HepG2 (cell line): Measurements from ENCODE around the gene PIP5K1A. TPM values are rescaled to one million over a fixed set of nuclear protein-coding genes. Genes with fewer than 3 reads are reported as not detected.

Experiments used
- ATAC-seq: fragments of 200-7000 bp; cut with Tn5 transposase; 3 replicates; pipeline ENCODE4 v1.9.1; 2020; ENCODE audit warnings: mild to moderate bottlenecking, moderate library complexity
- BruUV-seq: library from RNA; stranded (reverse); fragments of 400-500 nt; replicated peaks from 2 replicates; lab custom pipeline; 2021; lab: Mats Ljungman, UMichigan
- CTCF ChIA-PET: fragments of 300-600 bp; formaldehyde crosslinking; extraction: SDS; loops from one replicate; lab custom pipeline; 2021; ENCODE audit warnings: low total read pairs, inconsistent platforms, low intra/inter-chr PET ratio; lab: Yijun Ruan, JAX
- POLR2A ChIA-PET: fragments of 350-600 bp; sonication (Branson Sonifier 250); formaldehyde crosslinking; loops from one replicate; lab custom pipeline; 2020; ENCODE audit warnings: antibody characterized with exemption, inconsistent platforms; lab: Yijun Ruan, JAX
- DNase-seq: peaks from one replicate; pipeline ENCODE4 v3.0.0-alpha.2; 2015; ENCODE audit warnings: low spot score
- FAIRE-seq: peaks from 3 replicates; lab custom pipeline; 2011; peaks lifted over from hg19 to GRCh38; lab: Jason Lieb, UNC
- H2AFZ ChIP-seq: one replicate; pipeline ENCODE4 v1.6.1; 2011; ENCODE audit warnings: low read length, inconsistent platforms
- H3K27ac ChIP-seq: fragments of 300-600 bp; 3 replicates; pipeline ENCODE4 v1.8.0; 2011; ENCODE audit warnings: mixed run types, mild to moderate bottlenecking, mixed read lengths, low read length, inconsistent platforms; ENCODE audit not compliant: insufficient read depth; ENCODE audit errors: extremely low read length
- H3K27me3 ChIP-seq, 2 experiments: fragments of 200-600 bp in 1 of 2; 2 replicates in 1 of 2; 3 replicates in 1 of 2; pipeline versions ENCODE4 v1.6.0 to v1.8.0; 2011; ENCODE audit warnings: low read length in 2 of 2, mild to moderate bottlenecking in 2 of 2, moderate library complexity in 2 of 2, inconsistent platforms in 1 of 2; ENCODE audit not compliant: insufficient read depth in 2 of 2, control insufficient read depth in 1 of 2
- H3K36me3 ChIP-seq, 2 experiments: fragments of 200-600 bp in 1 of 2; replicated peaks in 1 of 2; 2 replicates in 1 of 2; 3 replicates in 1 of 2; pipeline versions ENCODE4 v1.5.1 to v1.8.0; 2011; ENCODE audit warnings: low read length in 2 of 2, inconsistent platforms in 1 of 2; ENCODE audit not compliant: insufficient read depth in 2 of 2, control insufficient read depth in 1 of 2
- H3K4me1 ChIP-seq: 2 replicates; pipeline ENCODE4 v1.5.1; 2012; ENCODE audit warnings: low read length, inconsistent platforms; ENCODE audit not compliant: insufficient read depth
- H3K4me2 ChIP-seq: 2 replicates; pipeline ENCODE4 v1.6.0; 2011; ENCODE audit warnings: low read depth, low read length, inconsistent platforms
- H3K4me3 ChIP-seq, 3 experiments: fragments of 200-600 bp in 1 of 3; sonication (generic), shearing (Covaris generic) in 1 of 3; replicated peaks in 1 of 3; 2 replicates each; pipeline ENCODE4 v1.5.1; 2011 to 2016; ENCODE audit warnings: low read length in 3 of 3, inconsistent platforms in 2 of 3, low read depth in 2 of 3, mild to moderate bottlenecking in 2 of 3, control low read depth in 1 of 3, mixed read lengths in 1 of 3; ENCODE audit not compliant: insufficient read depth in 1 of 3
- H3K79me2 ChIP-seq: one replicate; pipeline ENCODE4 v1.6.1; 2011; ENCODE audit warnings: low read length, inconsistent platforms; ENCODE audit not compliant: insufficient read depth
- H3K9ac ChIP-seq: 2 replicates; pipeline ENCODE4 v1.6.0; 2011; ENCODE audit warnings: mild to moderate bottlenecking, low read depth, low read length, inconsistent platforms; ENCODE audit not compliant: insufficient read depth
- H3K9me3 ChIP-seq: 2 replicates; pipeline ENCODE4 v1.5.1; 2012; ENCODE audit warnings: mild to moderate bottlenecking, low read length
- H4K20me1 ChIP-seq: 2 replicates; pipeline ENCODE4 v1.6.0; 2011; ENCODE audit warnings: inconsistent platforms, mild to moderate bottlenecking, low read length, moderate library complexity; ENCODE audit not compliant: insufficient read depth
- ARNTL ChIP-seq: sonication (generic); formaldehyde crosslinking; IDR thresholded peaks from 2 replicates; pipeline ENCODE4 v1.4.0; 2020; ENCODE audit warnings: mild to moderate bottlenecking, missing genetic modification reagents
- BHLHE40 ChIP-seq: IDR thresholded peaks from 2 replicates; pipeline ENCODE4 v1.6.1; 2011; ENCODE audit warnings: low read length, improper control_type of control experiment
- DNMT3B ChIP-seq: conservative IDR thresholded peaks from 2 replicates; pipeline ENCODE4 v1.6.1; 2016; ENCODE audit warnings: missing biosample characterization, control low read depth
- FIP1L1 ChIP-seq: fragments of 200-400 bp; formaldehyde crosslinking; IDR thresholded peaks from 2 replicates; pipeline ENCODE4 v1.6.1; 2018; ENCODE audit warnings: low read depth, mild to moderate bottlenecking, low read length, moderate library complexity, borderline replicate concordance; ENCODE audit not compliant: insufficient read depth
- FOXM1 ChIP-seq: sonication (generic); formaldehyde crosslinking; IDR thresholded peaks from 2 replicates; pipeline ENCODE4 v1.5.0; 2020; ENCODE audit warnings: missing genetic modification reagents
- HOXD1 ChIP-seq: sonication (generic); formaldehyde crosslinking; IDR thresholded peaks from 2 replicates; pipeline ENCODE4 v1.5.0; 2020; ENCODE audit warnings: missing genetic modification reagents
- NFE2L2 ChIP-seq: fragments of 150-350 bp; IDR thresholded peaks from 2 replicates; pipeline ENCODE4 v1.6.1; 2014; ENCODE audit warnings: low read length
- TCF7 ChIP-seq: sonication (generic); IDR thresholded peaks from 2 replicates; pipeline ENCODE4 v1.6.1; 2016; ENCODE audit warnings: antibody characterized with exemption, low read depth
- TOPORS ChIP-seq: sonication (generic); formaldehyde crosslinking; IDR thresholded peaks from 2 replicates; pipeline ENCODE4 v1.8.0; 2023; ENCODE audit warnings: mild to moderate bottlenecking, missing genetic modification reagents
- ZNF256 ChIP-seq: sonication (generic); formaldehyde crosslinking; conservative IDR thresholded peaks from 2 replicates; pipeline ENCODE4 v1.4.0; 2020; ENCODE audit warnings: missing genetic modification reagents
- ZNF451 ChIP-seq: sonication (generic); formaldehyde crosslinking; IDR thresholded peaks from 2 replicates; pipeline ENCODE4 v1.5.0; 2020; ENCODE audit warnings: mild to moderate bottlenecking, missing genetic modification reagents
- ZNF460 ChIP-seq: sonication (generic); formaldehyde crosslinking; IDR thresholded peaks from 2 replicates; pipeline ENCODE4 v1.5.1; 2020; ENCODE audit warnings: missing genetic modification reagents, mild to moderate bottlenecking, borderline replicate concordance
- ZNF83 ChIP-seq: sonication (generic); formaldehyde crosslinking; IDR thresholded peaks from 2 replicates; pipeline ENCODE4 v1.4.0; 2020; ENCODE audit warnings: missing genetic modification reagents, mild to moderate bottlenecking, borderline replicate concordance
- WGBS: methylation state at CpG from one replicate; pipeline ENCODE4 v1.1.6; 2017; ENCODE audit warnings: low lambda C conversion rate; 5-methylcytosine and 5-hydroxymethylcytosine counted together
- in situ Hi-C: cut with HindIII; loops from 2 replicates; pipeline ENCODE4 v1.10.0; 2017; ENCODE audit warnings: low pct_unique_long_range_greater_than_20kb; ENCODE audit not compliant: extremely low pct_ligation_motif_present
- intact Hi-C: fragments of 100-400 bp; cut with micrococcal nuclease; formaldehyde crosslinking; loops from one replicate; pipeline ENCODE4 v1.10.0; 2022; ENCODE audit not compliant: unreplicated experiment
- polyA plus RNA-seq, 8 experiments: library from polyadenylated mRNA; depleted of rRNA in 3 of 8; stranded (reverse) in 7 of 8; unstranded in 1 of 8; fragments of >200 nt; fragmentation: Illumina TruSeq in 4 of 8; extraction: Trizol in 4 of 8; gene quantifications; 2 replicates each; pipeline versions ENCODE4 v1.2.1 to v1.2.3, GENCODE V29; 2011 to 2016; ENCODE audit warnings: low read depth in 4 of 8, missing spikeins in 1 of 8, mixed read lengths in 1 of 8; ENCODE audit not compliant: insufficient read depth in 1 of 8
- total RNA-seq, 5 experiments: library from RNA; depleted of rRNA; stranded (reverse); fragments of >200 nt; fragmentation: Illumina TruSeq; extraction: Trizol; gene quantifications; 2 replicates each; pipeline ENCODE4 v1.2.3, GENCODE V29; 2016; ENCODE audit warnings: low read depth in 1 of 5

The PIP5K1A gene
- total and polyA plus RNA-seq, 2 of the 13 experiments (the other 11 are each of a cell fraction or from before 2014, with no cell fraction given), result 45.3 to 65.1 TPM

DNA sequence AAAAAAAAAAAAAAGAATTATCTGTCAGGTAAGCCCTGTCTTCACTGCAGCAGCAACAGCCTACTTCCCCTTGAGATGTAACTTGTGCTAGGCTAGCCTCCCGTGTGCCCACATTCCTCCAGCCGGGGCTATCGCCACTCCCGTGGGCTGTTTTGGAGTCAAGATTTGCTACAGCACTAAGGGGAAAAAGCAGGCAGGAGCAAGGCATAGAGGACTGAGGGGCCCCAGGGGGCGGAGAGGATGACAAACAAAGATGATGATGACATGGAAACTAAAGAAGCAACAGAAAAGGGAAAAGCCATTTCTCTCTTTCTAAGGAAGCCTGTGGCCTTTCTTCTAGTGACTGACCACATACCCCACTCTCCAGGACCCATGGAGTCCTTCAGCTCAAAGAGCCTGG is 40.0 kb upstream of the PIP5K1A start:
- Histone ChIP-seq H3K4me2 (no peak overlapping the region), H3K27me3 (no peaks in the 10 kb centered on the region), H3K4me3 (no peak overlapping the region), H3K36me3 (peaks cover 12 to 18% of the 10 kb centered on the region in 2 experiments), H3K4me1 (peaks cover 1% of the 10 kb centered on the region), H4K20me1 (no peaks in the 10 kb centered on the region), H3K9me3 (no peaks in the 10 kb centered on the region), H2AFZ (no peak overlapping the region), H3K79me2 (no peaks in the 10 kb centered on the region), H3K9ac (no peak overlapping the region), H3K27ac (no peak overlapping the region)
- intact Hi-C loops (no loop called here), in situ Hi-C loops (loop anchor here (5.0 kb wide), 1 partner anchor 61 kb away; no protein-coding TSS in a partner anchor)
- BruUV-seq, result no TSS peak
- no peak for FAIRE-seq
- TF ChIP-seq HOXD1 (no peak), FOXM1 (CRISPR knock-in tag) (no peak), FIP1L1 (no peak), TOPORS (CRISPR knock-in tag) (no peak), ZNF256 (no peak), DNMT3B (no peak), ZNF451 (no peak), TCF7 (no peak), ZNF460 (no peak), ARNTL (CRISPR knock-in tag) (no peak), BHLHE40 (no peak), ZNF83 (CRISPR knock-in tag) (no peak), NFE2L2 (no peak)
- ChIA-PET CTCF (no interaction called here), POLR2A (no interaction called here)
- DNase-seq, result no peak
- no peak for ATAC-seq
- WGBS, result 91% methylated on average over 5 of the region's 5 CpGs
